Liver (tissue), 3 donors: ENCODE measurements around the gene FKBP9.
"Not testable (repeated sequence)": the region's sequence is repeated elsewhere in the genome, so short reads cannot be mapped to it uniquely, and the experiment has no call there.

Experiments used
- CTCF ChIP-seq: fragments of 150-350 bp; IDR thresholded peaks from 2 replicates; pipeline ENCODE4 v1.5.1; 2017; ENCODE audit warnings: improper control_type of control experiment, low read depth, low read length; ENCODE audit not compliant: missing input control
- EGR1 ChIP-seq, 2 donors: IDR thresholded peaks; 2 replicates each; pipeline ENCODE4 v1.6.1; 2016 to 2018; ENCODE audit warnings: antibody characterized with exemption in 2 of 2, low read depth in 2 of 2
- FOXA1 ChIP-seq: IDR thresholded peaks from 2 replicates; pipeline ENCODE4 v1.6.1; 2016; ENCODE audit warnings: antibody characterized with exemption
- GABPA ChIP-seq, 2 donors: IDR thresholded peaks in 1 of 2; conservative IDR thresholded peaks in 1 of 2; 2 replicates each; pipeline ENCODE4 v1.6.1; 2016; ENCODE audit warnings: antibody characterized with exemption in 2 of 2, mild to moderate bottlenecking in 1 of 2, moderate library complexity in 1 of 2
- HNF4A ChIP-seq, 2 donors: conservative IDR thresholded peaks; 2 replicates each; pipeline ENCODE4 v1.6.1; 2016; ENCODE audit warnings: antibody characterized with exemption in 2 of 2, mild to moderate bottlenecking in 2 of 2
- JUND ChIP-seq, 2 donors: IDR thresholded peaks; 2 replicates each; pipeline ENCODE4 v1.6.1; 2016; ENCODE audit warnings: antibody characterized with exemption in 2 of 2
- MAX ChIP-seq: IDR thresholded peaks from 2 replicates; pipeline ENCODE4 v1.6.1; 2016; ENCODE audit warnings: antibody characterized with exemption
- RAD21 ChIP-seq, 2 donors: IDR thresholded peaks; 2 replicates each; pipeline ENCODE4 v1.6.1; 2016; ENCODE audit warnings: antibody characterized with exemption in 2 of 2, mild to moderate bottlenecking in 2 of 2
- REST ChIP-seq: IDR thresholded peaks from 2 replicates; pipeline ENCODE4 v1.6.1; 2016; ENCODE audit warnings: antibody characterized with exemption, mild to moderate bottlenecking
- RXRA ChIP-seq, 2 donors: IDR thresholded peaks; 2 replicates each; pipeline ENCODE4 v1.6.1; 2017 to 2018; ENCODE audit warnings: antibody characterized with exemption in 2 of 2, mild to moderate bottlenecking in 1 of 2
- SP1 ChIP-seq: IDR thresholded peaks from 2 replicates; pipeline ENCODE4 v1.6.1; 2018; ENCODE audit warnings: antibody characterized with exemption, mild to moderate bottlenecking
- TAF1 ChIP-seq: conservative IDR thresholded peaks from 2 replicates; pipeline ENCODE4 v1.6.1; 2016; ENCODE audit warnings: antibody characterized with exemption, mild to moderate bottlenecking
- YY1 ChIP-seq: IDR thresholded peaks from 2 replicates; pipeline ENCODE4 v1.6.1; 2016; ENCODE audit warnings: antibody characterized with exemption, mild to moderate bottlenecking
- ZBTB33 ChIP-seq: IDR thresholded peaks from 2 replicates; pipeline ENCODE4 v1.6.1; 2016; ENCODE audit warnings: antibody characterized with exemption
- donor health status: healthy.
- donor health status: healthy.

GRCh38 chr7:33003111-33003510, 45.9 kb downstream of the FKBP9 start:
- TF ChIP-seq CTCF; GABPA (IDR thresholded peaks at IDR 0.05 in 1 of 2, conservative IDR thresholded peaks at IDR 0.05 in 1 of 2); EGR1 (IDR thresholded peaks at IDR 0.05; ENCODE audit: low read depth in 2 of 2); JUND (IDR thresholded peaks at IDR 0.05); RAD21 (IDR thresholded peaks at IDR 0.05); RXRA (IDR thresholded peaks at IDR 0.05); HNF4A (conservative IDR thresholded peaks at IDR 0.05); SP1; YY1; TAF1; ZBTB33; REST; FOXA1; MAX: not testable (repeated sequence)
